ENCODE measurements around the gene INPP5A.

INPP5A gene

GRCh38 chr10:132616170-132616995 lies 78.8 kb downstream of the INPP5A start:
- no peak for DNase-seq

GRCh38 chr10:132616996-132617736 lies 79.6 kb downstream of the INPP5A start:
- no peak for DNase-seq

GRCh38 chr10:132617737-132618052 lies 80.1 kb downstream of the INPP5A start:
- DNase-seq, result no peak

GRCh38 chr10:132618158-132618919 lies 80.8 kb downstream of the INPP5A start:
- DNase-seq, result no peak

GRCh38 chr10:132619927-132620326 lies 82.3 kb downstream of the INPP5A start:
- DNase-seq, result no peak

- DNase-seq, result no peak
Measured at GRCh38 chr10:132624061-132624846, 86.7 kb downstream of the INPP5A start.

GRCh38 chr10:132624847-132625471 lies 87.4 kb downstream of the INPP5A start:
- DNase-seq, result no peak

- no peak for DNase-seq
Measured at GRCh38 chr10:132626019-132626760, 88.6 kb downstream of the INPP5A start.

- DNase-seq, result no peak
Measured at GRCh38 chr10:132626761-132627665, 89.4 kb downstream of the INPP5A start.

GRCh38 chr10:132627666-132628531 lies 90.3 kb downstream of the INPP5A start:
- DNase-seq, result no peak

- DNase-seq, result no peak
Measured at GRCh38 chr10:132628966-132629900, 91.6 kb downstream of the INPP5A start.

- no peak for DNase-seq
Measured at GRCh38 chr10:132630156-132630555, 92.6 kb downstream of the INPP5A start.

GRCh38 chr10:132630666-132631337 lies 93.2 kb downstream of the INPP5A start:
- no peak for DNase-seq

GRCh38 chr10:132631338-132631735 lies 93.8 kb downstream of the INPP5A start:
- no peak for DNase-seq

GRCh38 chr10:132632091-132632561 lies 94.5 kb downstream of the INPP5A start:
- no peak for DNase-seq

- DNase-seq, result no peak
Measured at GRCh38 chr10:132632851-132633684, 95.5 kb downstream of the INPP5A start.
